H1 (cell line): ENCODE measurements around the gene BMPR1A.

ENCODE experiments used
- CTCF ChIP-seq, 3 experiments: IDR thresholded peaks; 1 replicate in 2 of 3; 2 replicates in 1 of 3; pipeline versions ENCODE4 v1.5.1 to v1.6.1; 2011; ENCODE audit warnings: low read length in 3 of 3, mild to moderate bottlenecking in 3 of 3, inconsistent platforms in 2 of 3, low read depth in 1 of 3, moderate library complexity in 1 of 3; ENCODE audit not compliant: insufficient read depth in 1 of 3; ENCODE audit errors: control extremely low read depth in 1 of 3
- JUN ChIP-seq: IDR thresholded peaks from 2 replicates; pipeline ENCODE4 v1.6.1; 2011; ENCODE audit warnings: low read depth, mild to moderate bottlenecking, improper control_type of control experiment, low read length
- POLR2A ChIP-seq, 2 experiments: IDR thresholded peaks; 1 replicate in 1 of 2; 2 replicates in 1 of 2; pipeline ENCODE4 v1.6.1; 2011; ENCODE audit warnings: low read depth in 2 of 2, low read length in 2 of 2, mild to moderate bottlenecking in 2 of 2; ENCODE audit errors: control extremely low read depth in 1 of 2
- SIN3A ChIP-seq, 2 experiments: IDR thresholded peaks in 1 of 2; conservative IDR thresholded peaks in 1 of 2; 2 replicates each; pipeline ENCODE4 v1.6.1; 2011 to 2012; ENCODE audit warnings: low read length in 2 of 2, improper control_type of control experiment in 1 of 2, low read depth in 1 of 2, mild to moderate bottlenecking in 1 of 2
- TAF1 ChIP-seq: IDR thresholded peaks from 2 replicates; pipeline ENCODE4 v1.6.1; 2011; ENCODE audit warnings: mild to moderate bottlenecking, low read depth, low read length

DNA sequence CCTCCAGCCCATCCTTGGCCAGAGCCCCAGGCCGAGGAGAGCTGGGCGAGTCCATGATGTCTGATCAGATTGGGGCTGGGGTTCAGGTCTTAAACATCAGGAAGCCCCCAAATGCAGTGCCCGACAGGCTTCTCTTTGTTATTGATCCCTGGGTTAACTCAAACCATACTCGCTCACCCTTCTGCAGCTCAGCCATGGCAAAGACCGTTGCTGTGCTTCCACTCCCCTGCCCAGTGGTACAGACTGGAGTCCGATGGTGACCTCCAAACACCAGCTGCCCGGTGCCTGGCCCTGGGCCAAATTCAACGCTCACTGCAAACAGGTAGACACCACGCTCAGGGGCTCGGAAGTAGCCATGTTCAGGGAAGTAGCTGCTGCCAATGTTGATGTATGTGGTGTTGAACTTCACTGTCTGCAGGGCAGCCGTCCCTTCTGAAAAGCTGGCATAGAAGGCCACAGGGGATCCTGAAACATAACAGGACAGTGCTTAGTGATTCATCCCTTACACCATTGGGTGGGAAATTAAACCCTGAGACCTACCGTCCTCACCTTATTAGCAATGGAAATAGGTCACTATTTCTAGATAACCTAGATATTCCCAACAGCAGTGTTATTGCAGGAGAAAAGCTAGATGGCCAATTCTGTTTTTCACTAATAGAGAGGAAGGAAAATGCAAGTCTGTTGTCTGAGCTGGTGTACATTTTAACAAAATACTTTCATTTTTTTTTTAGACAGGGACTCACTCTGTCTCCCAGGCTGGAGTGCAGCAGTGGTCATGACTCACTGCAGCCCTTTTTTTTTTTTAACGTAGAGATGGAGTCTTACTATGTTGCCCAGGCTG, 180.5 kb downstream of the BMPR1A start:
- TF ChIP-seq TAF1 (no peak), CTCF (IDR thresholded peaks at IDR 0.05; ENCODE audit: control extremely low read depth in 1 of 3, insufficient read depth in 1 of 3, low read depth in 1 of 3, low read length in 3 of 3) (no peak), JUN (no peak), SIN3A (conservative IDR thresholded peaks at IDR 0.05 in 1 of 2, IDR thresholded peaks at IDR 0.05 in 1 of 2; ENCODE audit: low read depth in 1 of 2, low read length in 2 of 2) (no peak), POLR2A (IDR thresholded peaks at IDR 0.05; ENCODE audit: control extremely low read depth in 1 of 2, low read depth in 2 of 2, low read length in 2 of 2) (no peak)
